Natural killer cell (primary cell): ENCODE results near the gene NLRP1. TPM values are rescaled to one million over a fixed set of nuclear protein-coding genes. Genes with fewer than 3 reads are reported as not detected.

Source experiments
- ATAC-seq, 3 donors: fragments of 150-1000 bp in 2 of 3; fragments of 200-7000 bp in 1 of 3; cut with Tn5 transposase; 1 replicate in 1 of 3; 2 replicates in 2 of 3; pipeline ENCODE4 v1.10.0; 2021; ENCODE audit warnings: mild to moderate bottlenecking in 2 of 3, moderate library complexity in 2 of 3
- DNase-seq, 2 donors: peaks; one replicate each; pipeline versions ENCODE4 v3.0.0 to v3.0.0-alpha.2; 2013 to 2021; ENCODE audit warnings: mixed read lengths in 1 of 2
- H3K27ac ChIP-seq: one replicate; pipeline ENCODE4 v1.5.1; 2013; ENCODE audit warnings: mild to moderate bottlenecking, low read length
- H3K27me3 ChIP-seq: one replicate; pipeline ENCODE4 v1.6.1; 2013; ENCODE audit warnings: low read length; ENCODE audit not compliant: control insufficient read depth, insufficient read depth
- H3K36me3 ChIP-seq: one replicate; pipeline ENCODE4 v1.6.1; 2013; ENCODE audit warnings: low read length; ENCODE audit not compliant: control insufficient read depth, insufficient read depth
- H3K4me1 ChIP-seq: one replicate; pipeline ENCODE4 v1.6.1; 2013; ENCODE audit warnings: low read length; ENCODE audit not compliant: control insufficient read depth, insufficient read depth
- H3K4me3 ChIP-seq: one replicate; pipeline ENCODE4 v1.5.1; 2013; ENCODE audit warnings: low read length
- H3K9me3 ChIP-seq: one replicate; pipeline ENCODE4 v1.6.1; 2013; ENCODE audit warnings: low read length; ENCODE audit not compliant: control insufficient read depth, insufficient read depth
- H3K27ac Mint-ChIP-seq, 2 donors: one replicate each; pipeline ENCODE4 v1.8.0; 2022; ENCODE audit warnings: mild to moderate bottlenecking in 2 of 2, mixed read lengths in 2 of 2, moderate library complexity in 1 of 2
- H3K27me3 Mint-ChIP-seq, 2 donors: one replicate each; pipeline ENCODE4 v1.8.0; 2022; ENCODE audit warnings: low read depth in 2 of 2, mixed read lengths in 2 of 2
- H3K36me3 Mint-ChIP-seq: one replicate; pipeline ENCODE4 v1.8.0; 2022; ENCODE audit warnings: mixed read lengths
- H3K4me1 Mint-ChIP-seq, 2 donors: one replicate each; pipeline ENCODE4 v1.8.0; 2022; ENCODE audit warnings: mixed read lengths in 2 of 2
- H3K4me3 Mint-ChIP-seq: one replicate; pipeline ENCODE4 v1.8.0; 2022; ENCODE audit warnings: mild to moderate bottlenecking, moderate library complexity, mixed read lengths
- H3K9me3 Mint-ChIP-seq, 2 donors: one replicate each; pipeline ENCODE4 v1.8.0; 2022; ENCODE audit warnings: mixed read lengths in 2 of 2
- CTCF ChIP-seq: fragments of 200-600 bp; IDR thresholded peaks from one replicate; pipeline ENCODE4 v1.8.0; 2022; ENCODE audit warnings: antibody characterized with exemption
- WGBS: methylation state at CpG from one replicate; pipeline ENCODE4 v1.1.7; 2013; ENCODE audit warnings: missing lambda C conversion rate; ENCODE audit not compliant: insufficient coverage; 5-methylcytosine and 5-hydroxymethylcytosine counted together
- intact Hi-C: fragments of 100-400 bp; cut with micrococcal nuclease; formaldehyde crosslinking; loops from one replicate; pipeline ENCODE4 v1.14.2; 2022
- total RNA-seq, 4 donors: library from RNA; stranded (reverse); fragments of 120-200 nt in 1 of 4; gene quantifications; one replicate each; pipeline versions ENCODE4 v1.2.3 to v1.2.4, GENCODE V29; 2013 to 2022

Gene NLRP1
- total RNA-seq, 3 donors from 2014 or later (not counting 1 experiment from before 2014, with no cell fraction given), result 206 to 237 (median 209) TPM

DNA sequence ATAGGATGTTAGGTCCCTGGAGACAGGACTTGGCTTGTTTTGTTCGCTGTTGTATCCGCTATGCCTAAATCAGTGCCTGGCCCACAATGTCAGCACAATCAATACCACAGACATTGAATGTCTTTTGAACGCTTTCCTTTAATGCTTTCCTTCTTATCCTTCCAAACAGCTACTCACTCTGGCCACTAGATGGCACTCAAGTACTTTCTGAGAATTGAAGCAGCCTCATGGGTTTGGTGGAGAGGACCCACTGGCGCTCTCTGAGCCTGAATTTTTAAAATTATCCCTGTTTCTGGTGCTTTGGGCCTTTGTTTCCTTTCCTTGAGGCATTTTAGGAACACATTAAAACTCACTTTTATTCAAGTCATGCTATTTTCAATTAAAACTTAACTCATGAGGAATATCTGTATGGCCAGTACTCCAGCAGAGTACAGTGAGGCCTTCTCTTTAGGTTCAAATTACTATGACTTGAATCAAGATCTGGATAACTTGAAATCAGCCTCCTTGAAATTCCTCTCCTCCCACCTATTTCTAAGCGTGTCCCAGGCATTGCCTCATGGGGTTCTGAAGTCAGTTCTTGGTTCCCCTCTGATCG lies 3.2 kb upstream of the NLRP1 start:
- H3K27me3 ChIP-seq, result no peaks in the 10 kb centered on the region
- Mint-ChIP-seq H3K27me3 (peaks cover 0 to 3% of the 10 kb centered on the region in 2 donors), H3K4me1 (peaks cover 25 to 29% of the 10 kb centered on the region in 2 donors), H3K27ac (peak overlapping the region; percentile 49 to 59), H3K9me3 (no peaks in the 10 kb centered on the region), H3K4me3 (peak overlapping the region; percentile 32), H3K36me3 (no peaks in the 10 kb centered on the region)
- peaks cover 35% of the 10 kb centered on the region for H3K4me1 ChIP-seq
- H3K4me3 ChIP-seq, result no peak overlapping the region
- no peak overlapping the region for H3K27ac ChIP-seq
- intact Hi-C loops, result loop anchor here (1.0 kb wide), 3 partner anchors 119 to 849 kb away; no protein-coding TSS in a partner anchor
- no peaks in the 10 kb centered on the region for H3K9me3 ChIP-seq
- peak in 2 of 3 donors; percentile 16 to 25 for ATAC-seq
- DNase-seq, result peak in 1 of 2 donors; percentile 92
- 41% methylated on average over 6 of the region's 6 CpGs for WGBS
- TF ChIP-seq CTCF, result peak; percentile 81
- no peaks in the 10 kb centered on the region for H3K36me3 ChIP-seq

DNA sequence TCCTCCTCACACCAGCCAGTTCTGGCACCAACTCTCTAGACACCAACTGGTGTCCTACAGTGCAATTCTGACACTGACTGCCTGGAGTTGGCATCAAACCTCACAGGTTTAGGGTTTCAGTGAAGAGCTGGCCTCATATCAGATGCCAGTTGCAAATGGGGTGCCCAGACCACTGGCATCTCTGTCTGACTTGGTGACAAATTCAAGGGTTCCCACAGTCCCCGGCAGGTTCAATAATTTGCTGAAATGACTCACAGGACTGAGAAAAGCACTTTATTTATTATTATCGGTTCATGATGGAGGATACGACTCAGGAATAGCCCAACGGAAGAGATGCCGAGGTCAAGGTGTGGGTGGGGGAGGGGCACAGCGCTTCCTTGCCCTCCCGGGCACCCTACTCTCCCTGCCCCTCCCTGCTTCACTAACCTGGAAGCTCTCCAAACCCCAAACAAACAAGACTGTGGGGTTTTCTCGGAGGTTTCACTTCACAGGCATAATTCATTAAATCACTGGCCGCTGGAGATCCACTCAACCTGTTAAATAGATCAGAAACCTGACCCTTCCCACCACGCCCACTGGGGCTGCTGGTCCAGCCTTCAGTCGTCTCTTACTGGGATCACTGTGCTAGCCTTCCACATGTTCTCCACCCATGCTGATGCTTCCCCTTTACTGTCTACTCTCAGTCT lies 1.7 kb upstream of the NLRP1 start:
- 24% methylated on average over 11 of the region's 11 CpGs for WGBS

DNA sequence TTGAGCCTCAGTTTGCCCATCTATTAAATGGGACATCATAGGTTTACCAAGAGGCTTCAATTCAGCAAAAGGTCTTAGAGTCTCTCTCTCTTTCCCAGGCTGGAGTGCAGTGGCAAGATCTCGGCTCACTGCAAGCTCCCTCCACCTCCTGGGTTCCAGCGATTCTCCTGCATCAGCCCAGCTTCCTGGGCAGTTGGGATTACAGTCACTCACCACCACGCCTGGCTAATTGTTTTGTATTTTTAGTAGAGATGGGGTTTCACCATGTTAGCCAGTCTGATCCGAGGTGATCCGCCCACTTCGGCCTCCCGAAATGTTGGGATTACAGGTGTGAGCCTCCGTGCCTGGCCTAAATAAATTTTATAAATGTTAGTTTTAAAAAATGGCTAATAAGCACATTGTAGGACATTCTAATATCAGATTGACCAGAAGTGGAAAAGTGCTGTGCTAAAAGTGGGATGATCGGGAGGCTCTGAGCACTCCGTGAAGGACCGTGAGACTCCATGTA lies 1.0 kb upstream of the NLRP1 start:
- Mint-ChIP-seq H3K4me1 (peaks cover 46 to 50% of the 10 kb centered on the region in 2 donors), H3K9me3 (no peaks in the 10 kb centered on the region)
- DNase-seq, result no peak

More for the DNA sequence above, 1.7 kb upstream of the NLRP1 start:
- intact Hi-C loops, result no loop called here
- peaks cover 9% of the 10 kb centered on the region for H3K36me3 ChIP-seq
- H3K4me3 ChIP-seq, result no peak overlapping the region
- no peaks in the 10 kb centered on the region for H3K9me3 Mint-ChIP-seq
- peaks cover 49% of the 10 kb centered on the region for H3K4me1 ChIP-seq
- H3K4me1 Mint-ChIP-seq, result peaks cover 40 to 45% of the 10 kb centered on the region in 2 donors
- TF ChIP-seq CTCF, result no peak
- H3K27me3 ChIP-seq, result no peaks in the 10 kb centered on the region
- ATAC-seq (no peak), DNase-seq (peak in 1 of 2 donors; percentile 59)
- H3K27ac Mint-ChIP-seq, result peak overlapping the region; percentile 21 to 73
- H3K27me3 Mint-ChIP-seq, result no peaks in the 10 kb centered on the region
- H3K9me3 ChIP-seq, result no peaks in the 10 kb centered on the region
- H3K4me3 Mint-ChIP-seq, result no peak overlapping the region
- H3K27ac ChIP-seq, result peak overlapping the region; percentile 96
- H3K36me3 Mint-ChIP-seq, result peaks cover 3% of the 10 kb centered on the region

More for the DNA sequence above, 1.0 kb upstream of the NLRP1 start:
- H3K36me3 Mint-ChIP-seq, result peaks cover 9% of the 10 kb centered on the region
- H3K36me3 ChIP-seq, result peaks cover 12% of the 10 kb centered on the region
- H3K27me3 Mint-ChIP-seq, result no peaks in the 10 kb centered on the region
- peak overlapping the region; percentile 96 for H3K27ac ChIP-seq
- intact Hi-C loops, result no loop called here
- peak overlapping the region; percentile 97 to 99 for H3K27ac Mint-ChIP-seq
- peaks cover 51% of the 10 kb centered on the region for H3K4me1 ChIP-seq
- no peak overlapping the region for H3K4me3 Mint-ChIP-seq
- no peak for TF ChIP-seq CTCF
- ATAC-seq, result no peak
- no peak overlapping the region for H3K4me3 ChIP-seq
- 97% methylated on average over 10 of the region's 11 CpGs for WGBS
- H3K9me3 ChIP-seq, result no peaks in the 10 kb centered on the region
- no peaks in the 10 kb centered on the region for H3K27me3 ChIP-seq
